ENCODE measurements around the gene RPS6KA3. TPM values are rescaled to one million over a fixed set of nuclear protein-coding genes. Genes with fewer than 3 reads are reported as not detected.
"Not testable (repeated sequence)": the region's sequence is repeated elsewhere in the genome, so short reads cannot be mapped to it uniquely, and the experiment has no call there.

The RPS6KA3 gene
- total and polyA plus RNA-seq, 4 donors, result 12.5 to 81.4 (median 39.3) TPM

DNA sequence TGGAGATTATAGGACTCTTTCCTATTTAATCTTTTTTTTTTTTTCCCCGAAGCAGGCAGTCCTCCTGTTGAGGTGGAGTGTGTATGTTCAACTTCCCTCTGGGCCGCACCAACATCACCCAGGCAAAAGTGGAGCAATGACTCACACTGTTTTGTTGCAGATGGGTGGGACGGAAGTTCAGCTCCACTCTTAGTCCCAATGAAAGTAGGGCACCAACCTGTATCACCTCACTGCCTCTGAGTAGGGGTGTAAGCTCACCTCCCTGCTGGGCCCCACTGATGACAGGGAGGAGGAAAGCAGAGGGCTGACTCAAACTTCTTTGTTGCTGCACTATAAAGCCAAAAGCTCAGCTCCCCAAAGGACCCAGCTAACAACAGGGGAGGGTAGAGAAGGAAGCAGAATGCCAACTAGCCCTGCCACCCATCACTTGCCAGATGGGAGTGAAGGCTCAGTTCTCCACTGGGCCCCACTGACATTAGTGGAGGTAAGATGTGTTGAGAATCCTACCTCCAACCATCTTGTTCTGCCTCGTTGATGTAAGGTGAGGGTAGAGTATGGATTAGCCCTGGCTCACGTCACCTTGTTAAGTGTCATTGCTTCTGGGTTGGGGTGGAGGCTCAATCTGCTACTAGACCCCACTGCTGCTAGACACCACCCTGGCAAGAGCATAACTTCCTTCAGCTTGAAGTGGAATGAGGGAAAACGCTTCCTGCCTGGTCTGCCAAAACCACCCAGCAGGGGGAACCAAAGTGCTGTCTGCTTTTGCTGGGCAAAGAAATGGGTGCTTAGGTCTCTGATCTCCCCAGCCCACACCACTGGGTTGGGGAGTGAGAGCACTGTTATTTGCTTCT is 14.1 kb downstream of the RPS6KA3 start:
- Histone ChIP-seq H3K36me3 (ENCODE audit: control insufficient read depth in 4 of 4, insufficient read depth in 4 of 4, low read length in 4 of 4) (peaks cover 0 to 2% (median under 1%) of the 10 kb centered on the region in 4 donors), H3K4me1 (ENCODE audit: control insufficient read depth in 5 of 5, insufficient read depth in 5 of 5, low read length in 5 of 5) (no peaks in the 10 kb centered on the region), H3K27ac (ENCODE audit: low read depth in 1 of 2, low read length in 1 of 2) (peak overlapping the region in 1 of 2 donors; percentile 35), H3K9ac (ENCODE audit: insufficient read depth in 1 of 2, low read length in 2 of 2) (no peak overlapping the region), H3K4me3 (no peak overlapping the region), H3K9me3 (ENCODE audit: control insufficient read depth in 4 of 4, insufficient read depth in 3 of 4, low read length in 3 of 4) (no peaks in the 10 kb centered on the region), H3K27me3 (ENCODE audit: control insufficient read depth in 3 of 3, insufficient read depth in 3 of 3, low read length in 2 of 3) (peaks cover 0 to 32% (median 8%) of the 10 kb centered on the region in 3 donors)
- ATAC-seq (ENCODE audit: insufficient read depth, low FRiP score), result peak; percentile 66
- DNase-seq, result peak in 2 of 3 donors; percentile 18 to 25
- TF ChIP-seq, protein P1, sequence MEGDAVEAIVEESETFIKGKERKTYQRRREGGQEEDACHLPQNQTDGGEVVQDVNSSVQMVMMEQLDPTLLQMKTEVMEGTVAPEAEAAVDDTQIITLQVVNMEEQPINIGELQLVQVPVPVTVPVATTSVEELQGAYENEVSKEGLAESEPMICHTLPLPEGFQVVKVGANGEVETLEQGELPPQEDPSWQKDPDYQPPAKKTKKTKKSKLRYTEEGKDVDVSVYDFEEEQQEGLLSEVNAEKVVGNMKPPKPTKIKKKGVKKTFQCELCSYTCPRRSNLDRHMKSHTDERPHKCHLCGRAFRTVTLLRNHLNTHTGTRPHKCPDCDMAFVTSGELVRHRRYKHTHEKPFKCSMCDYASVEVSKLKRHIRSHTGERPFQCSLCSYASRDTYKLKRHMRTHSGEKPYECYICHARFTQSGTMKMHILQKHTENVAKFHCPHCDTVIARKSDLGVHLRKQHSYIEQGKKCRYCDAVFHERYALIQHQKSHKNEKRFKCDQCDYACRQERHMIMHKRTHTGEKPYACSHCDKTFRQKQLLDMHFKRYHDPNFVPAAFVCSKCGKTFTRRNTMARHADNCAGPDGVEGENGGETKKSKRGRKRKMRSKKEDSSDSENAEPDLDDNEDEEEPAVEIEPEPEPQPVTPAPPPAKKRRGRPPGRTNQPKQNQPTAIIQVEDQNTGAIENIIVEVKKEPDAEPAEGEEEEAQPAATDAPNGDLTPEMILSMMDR (IDR thresholded peaks at IDR 0.05; ENCODE audit: control extremely low read depth, extremely low read depth), result peak; percentile 58
- WGBS, 2 donors, result 55 to 61% methylated on average over 6 of the region's 6 CpGs

DNA sequence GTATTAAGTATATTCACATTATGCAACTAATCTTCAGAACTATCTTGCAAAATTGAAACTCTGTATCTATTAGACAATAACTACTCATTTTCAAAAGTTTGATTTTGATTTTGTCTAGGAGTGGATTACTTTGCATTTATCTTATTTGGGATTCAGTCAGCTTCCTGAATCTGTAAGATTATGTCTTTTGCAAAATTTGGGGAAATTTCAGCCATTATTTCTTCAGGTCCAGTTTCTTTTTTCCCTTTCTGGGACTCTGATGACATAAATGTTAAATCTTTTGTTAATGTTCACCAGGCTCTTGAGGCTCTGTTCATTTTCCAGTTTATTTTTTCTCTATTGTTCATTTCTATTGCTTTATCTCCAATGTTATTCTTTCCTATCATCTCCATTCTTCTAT is 15.0 kb downstream of the RPS6KA3 start:
- H3K36me3 ChIP-seq (ENCODE audit: control insufficient read depth in 4 of 4, insufficient read depth in 4 of 4, low read length in 4 of 4), result peaks cover 0 to 2% (median 0%) of the 10 kb centered on the region in 4 donors
- no peak overlapping the region for H3K4me3 ChIP-seq
- H3K4me1 ChIP-seq (ENCODE audit: control insufficient read depth in 5 of 5, insufficient read depth in 5 of 5, low read length in 5 of 5), result no peaks in the 10 kb centered on the region
- TF ChIP-seq, protein P1 (IDR thresholded peaks at IDR 0.05; ENCODE audit: control extremely low read depth, extremely low read depth), result no peak
- H3K27me3 ChIP-seq (ENCODE audit: control insufficient read depth in 3 of 3, insufficient read depth in 3 of 3, low read length in 2 of 3), result peaks cover 0 to 27% (median 8%) of the 10 kb centered on the region in 3 donors
- H3K9ac ChIP-seq (ENCODE audit: insufficient read depth in 1 of 2, low read length in 2 of 2), result no peak overlapping the region
- DNase-seq, result no peak
- no peak for ATAC-seq (ENCODE audit: insufficient read depth, low FRiP score)
- H3K27ac ChIP-seq (ENCODE audit: low read depth in 1 of 2, low read length in 1 of 2), result no peak overlapping the region
- H3K9me3 ChIP-seq (ENCODE audit: control insufficient read depth in 4 of 4, insufficient read depth in 3 of 4, low read length in 3 of 4), result no peaks in the 10 kb centered on the region

DNA sequence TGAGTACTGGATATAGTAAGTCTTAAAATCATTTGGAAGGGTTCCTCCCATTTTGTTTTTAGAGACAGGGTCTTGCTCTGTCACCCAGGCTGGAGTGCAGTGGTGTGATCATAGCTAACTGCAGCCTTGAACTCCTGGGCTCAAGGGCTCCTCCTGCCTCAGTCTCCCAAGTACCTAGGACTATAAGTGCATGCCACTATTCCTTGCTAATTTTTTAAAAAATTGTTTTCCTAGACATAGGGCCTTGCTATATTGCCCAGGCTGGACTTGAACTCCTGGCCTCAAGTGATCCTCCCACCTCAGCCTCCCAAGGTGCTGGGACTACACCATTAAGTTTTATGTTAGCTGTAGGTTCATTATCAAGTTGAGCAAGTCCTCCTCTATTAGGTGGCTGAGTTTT is 16.6 kb downstream of the RPS6KA3 start:
- H3K4me1 ChIP-seq (ENCODE audit: control insufficient read depth in 5 of 5, insufficient read depth in 5 of 5, low read length in 5 of 5); DNase-seq; H3K9ac ChIP-seq (ENCODE audit: insufficient read depth in 1 of 2, low read length in 2 of 2); ATAC-seq (ENCODE audit: insufficient read depth, low FRiP score); H3K27ac ChIP-seq (ENCODE audit: low read depth in 1 of 2, low read length in 1 of 2); H3K36me3 ChIP-seq (ENCODE audit: control insufficient read depth in 4 of 4, insufficient read depth in 4 of 4, low read length in 4 of 4); H3K4me3 ChIP-seq; H3K9me3 ChIP-seq (ENCODE audit: control insufficient read depth in 4 of 4, insufficient read depth in 3 of 4, low read length in 3 of 4): not testable (repeated sequence)
- H3K27me3 ChIP-seq (ENCODE audit: control insufficient read depth in 3 of 3, insufficient read depth in 3 of 3, low read length in 2 of 3), result peaks cover 0 to 25% (median 10%) of the 10 kb centered on the region in 3 donors

DNA sequence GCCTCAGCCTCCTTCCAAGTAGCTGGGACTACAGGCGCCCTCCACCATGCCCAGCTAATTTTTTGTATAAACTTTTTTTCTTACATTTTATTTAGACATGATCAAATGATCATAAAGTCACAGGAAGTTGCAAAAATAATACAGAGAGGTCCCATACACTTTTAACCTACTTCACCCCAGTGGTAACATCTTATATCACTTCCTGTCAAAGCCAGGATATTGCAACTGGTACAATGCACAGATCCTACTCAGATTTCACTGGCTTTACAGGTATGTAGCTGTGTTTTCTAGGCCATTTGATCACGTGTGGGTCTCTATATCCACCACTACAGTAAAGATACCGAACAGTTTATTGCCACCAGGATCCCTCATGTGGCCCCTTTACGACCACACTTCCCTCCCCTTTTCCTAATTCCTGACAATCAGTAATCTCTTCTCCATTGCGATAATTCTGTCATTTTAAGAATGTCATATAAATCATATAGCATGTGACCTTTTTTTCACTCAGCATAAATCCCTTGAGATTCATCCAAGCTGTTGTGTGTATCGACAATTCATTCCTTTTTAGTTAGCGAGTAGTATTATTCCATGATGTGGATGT is 18.0 kb downstream of the RPS6KA3 start:
- TF ChIP-seq, protein P1 (IDR thresholded peaks at IDR 0.05; ENCODE audit: control extremely low read depth, extremely low read depth), result no peak
- Histone ChIP-seq H3K4me3 (no peak overlapping the region), H3K9ac (ENCODE audit: insufficient read depth in 1 of 2, low read length in 2 of 2) (no peak overlapping the region), H3K4me1 (ENCODE audit: control insufficient read depth in 5 of 5, insufficient read depth in 5 of 5, low read length in 5 of 5) (no peaks in the 10 kb centered on the region), H3K36me3 (ENCODE audit: control insufficient read depth in 4 of 4, insufficient read depth in 4 of 4, low read length in 4 of 4) (peaks cover 0 to 2% (median 0%) of the 10 kb centered on the region in 4 donors), H3K27ac (ENCODE audit: low read depth in 1 of 2, low read length in 1 of 2) (no peak overlapping the region), H3K27me3 (ENCODE audit: control insufficient read depth in 3 of 3, insufficient read depth in 3 of 3, low read length in 2 of 3) (peaks cover 0 to 26% (median 7%) of the 10 kb centered on the region in 3 donors), H3K9me3 (ENCODE audit: control insufficient read depth in 4 of 4, insufficient read depth in 3 of 4, low read length in 3 of 4) (no peaks in the 10 kb centered on the region)
- WGBS, 2 donors, result 85 to 93% methylated on average over 7 of the region's 7 CpGs
- ATAC-seq (ENCODE audit: insufficient read depth, low FRiP score) (no peak), DNase-seq (no peak)
